Panc1 (cell line): ENCODE results near the gene NAA40. TPM values are rescaled to one million over a fixed set of nuclear protein-coding genes. Genes with fewer than 3 reads are reported as not detected.

ENCODE experiments used
- ATAC-seq: fragments of 200-7000 bp; cut with Tn5 transposase; 2 replicates; pipeline ENCODE4 v1.9.1; 2020; ENCODE audit warnings: mild to moderate bottlenecking, moderate library complexity
- BruUV-seq: library from RNA; stranded (reverse); fragments of 400-500 nt; replicated peaks from 2 replicates; lab custom pipeline; 2021; lab: Mats Ljungman, UMichigan
- CTCF ChIA-PET: fragments of 300-600 bp; sonication (Branson Sonifier 250); formaldehyde crosslinking; loops from one replicate; lab custom pipeline; 2022; ENCODE audit warnings: antibody characterized with exemption; lab: Charles Lee
- POLR2A ChIA-PET: fragments of 300-600 bp; sonication (Branson Sonifier 250); formaldehyde crosslinking; loops from one replicate; lab custom pipeline; 2022; ENCODE audit warnings: antibody characterized with exemption; lab: Charles Lee
- DNase-seq: peaks from one replicate; pipeline ENCODE4 v3.0.0-alpha.2; 2010; ENCODE audit warnings: low read depth, low spot score
- H3K27ac ChIP-seq: 2 replicates; pipeline ENCODE4 v1.5.1; 2011; ENCODE audit warnings: mild to moderate bottlenecking, low read length, inconsistent platforms
- H3K27me3 ChIP-seq: fragments of 200-500 bp; sonication (Bioruptor generic); 2 replicates; pipeline ENCODE4 v1.6.0; 2014; ENCODE audit warnings: low read length, inconsistent platforms; ENCODE audit not compliant: control insufficient read depth, insufficient read depth
- H3K36me3 ChIP-seq: fragments of 200-500 bp; sonication (Bioruptor generic); 2 replicates; pipeline ENCODE4 v1.5.1; 2014; ENCODE audit warnings: inconsistent platforms, mild to moderate bottlenecking, low read length, moderate library complexity; ENCODE audit not compliant: control insufficient read depth, insufficient read depth
- H3K4me1 ChIP-seq: 2 replicates; pipeline ENCODE4 v1.5.1; 2011; ENCODE audit warnings: inconsistent platforms, mild to moderate bottlenecking, low read length, moderate library complexity; ENCODE audit not compliant: control insufficient read depth, insufficient read depth
- H3K4me3 ChIP-seq, 2 experiments: 2 replicates each; pipeline ENCODE4 v1.5.1; 2011 to 2012; ENCODE audit warnings: low read depth in 2 of 2, low read length in 2 of 2, mild to moderate bottlenecking in 2 of 2, inconsistent platforms in 1 of 2, moderate library complexity in 1 of 2
- H3K9me3 ChIP-seq: fragments of 200-500 bp; sonication (Bioruptor generic); 2 replicates; pipeline ENCODE4 v1.5.1; 2014; ENCODE audit warnings: low read depth, mild to moderate bottlenecking, inconsistent platforms, low read length, moderate library complexity; ENCODE audit not compliant: control insufficient read depth, insufficient read depth
- CTCF ChIP-seq: fragments of 450-650 bp; IDR thresholded peaks from 2 replicates; pipeline ENCODE4 v1.5.1; 2017; ENCODE audit warnings: mild to moderate bottlenecking
- POLR2AphosphoS5 ChIP-seq: IDR thresholded peaks from 2 replicates; pipeline ENCODE4 v1.6.1; 2012; ENCODE audit warnings: mild to moderate bottlenecking, low read depth, low read length, moderate library complexity
- SIN3A ChIP-seq: IDR thresholded peaks from 2 replicates; pipeline ENCODE4 v1.6.1; 2012; ENCODE audit warnings: low read depth, mild to moderate bottlenecking, low read length, moderate library complexity, borderline replicate concordance; ENCODE audit not compliant: insufficient read depth
- TCF7L2 ChIP-seq: IDR thresholded peaks from 2 replicates; pipeline ENCODE4 v1.6.1; 2011; ENCODE audit warnings: mild to moderate bottlenecking, low read depth, low read length, inconsistent platforms
- in situ Hi-C: cut with HindIII; loops from 2 replicates; pipeline ENCODE4 v1.10.0; 2016; ENCODE audit warnings: low sequenced_read_pairs, low pct_unique_long_range_greater_than_20kb
- intact Hi-C: fragments of 100-400 bp; cut with micrococcal nuclease; formaldehyde crosslinking; loops from one replicate; pipeline ENCODE4 v1.10.0; 2022; ENCODE audit not compliant: unreplicated experiment
- total RNA-seq: library from RNA; stranded (reverse); gene quantifications from one replicate; pipeline ENCODE4 v1.2.1, GENCODE V29; 2021; ENCODE audit not compliant: unreplicated experiment
- TF ChIP-seq, protein P1 (sequence below), 2 experiments: IDR thresholded peaks; 2 replicates each; pipeline ENCODE4 v1.6.1; 2011 to 2012; ENCODE audit warnings: low read depth in 2 of 2, control low read depth in 1 of 2, low read length in 1 of 2, mild to moderate bottlenecking in 1 of 2, moderate library complexity in 1 of 2; ENCODE audit not compliant: insufficient read depth in 1 of 2

The NAA40 gene
- total RNA-seq, 1 experiment from 2014 or later: 43.2 TPM

- DNase-seq: no peak
- peaks cover 14% of the 10 kb centered on the region for H3K4me1 ChIP-seq
- ChIA-PET POLR2A (interaction anchor here (0.5 kb wide), 1 partner anchor 23 kb away, joined by 3 read pairs; no protein-coding TSS in a partner anchor), CTCF (no interaction called here)
- intact Hi-C loops: no loop called here
- in situ Hi-C loops: no loop called here
- H3K9me3 ChIP-seq: no peaks in the 10 kb centered on the region
- H3K27me3 ChIP-seq: no peaks in the 10 kb centered on the region
- H3K36me3 ChIP-seq: peaks cover 2% of the 10 kb centered on the region; the same call in 1 of the 2 replicates
- no TSS peak for BruUV-seq
- ATAC-seq: no peak
- TF ChIP-seq, protein P1, sequence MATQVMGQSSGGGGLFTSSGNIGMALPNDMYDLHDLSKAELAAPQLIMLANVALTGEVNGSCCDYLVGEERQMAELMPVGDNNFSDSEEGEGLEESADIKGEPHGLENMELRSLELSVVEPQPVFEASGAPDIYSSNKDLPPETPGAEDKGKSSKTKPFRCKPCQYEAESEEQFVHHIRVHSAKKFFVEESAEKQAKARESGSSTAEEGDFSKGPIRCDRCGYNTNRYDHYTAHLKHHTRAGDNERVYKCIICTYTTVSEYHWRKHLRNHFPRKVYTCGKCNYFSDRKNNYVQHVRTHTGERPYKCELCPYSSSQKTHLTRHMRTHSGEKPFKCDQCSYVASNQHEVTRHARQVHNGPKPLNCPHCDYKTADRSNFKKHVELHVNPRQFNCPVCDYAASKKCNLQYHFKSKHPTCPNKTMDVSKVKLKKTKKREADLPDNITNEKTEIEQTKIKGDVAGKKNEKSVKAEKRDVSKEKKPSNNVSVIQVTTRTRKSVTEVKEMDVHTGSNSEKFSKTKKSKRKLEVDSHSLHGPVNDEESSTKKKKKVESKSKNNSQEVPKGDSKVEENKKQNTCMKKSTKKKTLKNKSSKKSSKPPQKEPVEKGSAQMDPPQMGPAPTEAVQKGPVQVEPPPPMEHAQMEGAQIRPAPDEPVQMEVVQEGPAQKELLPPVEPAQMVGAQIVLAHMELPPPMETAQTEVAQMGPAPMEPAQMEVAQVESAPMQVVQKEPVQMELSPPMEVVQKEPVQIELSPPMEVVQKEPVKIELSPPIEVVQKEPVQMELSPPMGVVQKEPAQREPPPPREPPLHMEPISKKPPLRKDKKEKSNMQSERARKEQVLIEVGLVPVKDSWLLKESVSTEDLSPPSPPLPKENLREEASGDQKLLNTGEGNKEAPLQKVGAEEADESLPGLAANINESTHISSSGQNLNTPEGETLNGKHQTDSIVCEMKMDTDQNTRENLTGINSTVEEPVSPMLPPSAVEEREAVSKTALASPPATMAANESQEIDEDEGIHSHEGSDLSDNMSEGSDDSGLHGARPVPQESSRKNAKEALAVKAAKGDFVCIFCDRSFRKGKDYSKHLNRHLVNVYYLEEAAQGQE (IDR thresholded peaks at IDR 0.05; ENCODE audit: insufficient read depth in 1 of 2, low read depth in 2 of 2, low read length in 1 of 2): no peak
- TF ChIP-seq SIN3A: no peak
- H3K4me3 ChIP-seq: no peak overlapping the region
- H3K27ac ChIP-seq: no peak overlapping the region
Observed at GRCh38 chr11:63911440-63911839, 27.4 kb upstream of the NAA40 start.

DNA sequence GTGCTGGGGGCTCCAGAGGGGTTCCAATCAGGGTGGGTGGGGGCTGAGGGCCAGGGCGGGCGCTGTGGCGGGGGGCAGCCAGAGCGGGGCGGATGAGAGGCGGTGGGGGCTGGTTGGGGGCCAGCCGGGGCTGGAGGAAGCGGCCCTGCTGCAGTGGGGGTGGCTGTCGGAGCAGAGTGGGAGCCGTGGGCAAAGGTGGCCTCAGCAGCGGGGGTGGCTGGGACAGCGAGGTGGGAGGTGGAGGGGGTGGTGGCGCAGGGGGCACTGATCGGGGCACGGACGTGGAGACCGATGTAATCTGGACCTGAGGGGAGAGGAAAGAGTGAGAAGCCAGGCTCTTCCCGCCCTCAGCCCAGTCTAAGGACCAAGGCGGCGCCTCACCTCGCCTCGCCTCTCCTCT is 26.9 kb upstream of the NAA40 start:
- intact Hi-C loops (no loop called here), in situ Hi-C loops (no loop called here)
- DNase-seq: no peak
- no peaks in the 10 kb centered on the region for H3K9me3 ChIP-seq
- ATAC-seq: no peak
- H3K27me3 ChIP-seq: no peaks in the 10 kb centered on the region
- no TSS peak for BruUV-seq
- CTCF ChIA-PET: no interaction called here
- H3K4me1 ChIP-seq: peaks cover 14% of the 10 kb centered on the region
- POLR2A ChIA-PET: no interaction called here
- H3K36me3 ChIP-seq: peaks cover 2% of the 10 kb centered on the region
- H3K27ac ChIP-seq: no peak overlapping the region
- H3K4me3 ChIP-seq: no peak overlapping the region
- TF ChIP-seq TCF7L2 (no peak), SIN3A (no peak), CTCF (no peak), POLR2AphosphoS5 (no peak)
- TF ChIP-seq, protein P1 (IDR thresholded peaks at IDR 0.05; ENCODE audit: insufficient read depth in 1 of 2, low read depth in 2 of 2, low read length in 1 of 2): no peak
